ENCODE data around the gene TASOR2.
A peak's percentile ranks its signal among the peaks of the same experiment; 100 is the strongest.

Gene TASOR2

GRCh38 chr10:5678397-5679036, 6.1 kb upstream of the TASOR2 start:
- Histone ChIP-seq H2BK15ac (ENCODE audit: low read length) (no peak overlapping the region), H3K27ac (replicated peaks; ENCODE audit: low read length) (no peak overlapping the region), H3K27me3 (ENCODE audit: control insufficient read depth in 3 of 3, insufficient read depth in 3 of 3, low read depth in 1 of 3, low read length in 3 of 3) (peaks cover 0 to 51% (median 4%) of the 10 kb centered on the region in 3 experiments), H3K18ac (ENCODE audit: low read length) (no peak overlapping the region), H2AFZ (ENCODE audit: low read length) (peak overlapping the region; percentile 51), H3K79me1 (ENCODE audit: low read depth, low read length) (no peaks in the 10 kb centered on the region), H3K9ac (ENCODE audit: low read depth, low read length, poor library complexity) (no peak overlapping the region), H3K4ac (ENCODE audit: low read length) (no peak overlapping the region), H2BK5ac (ENCODE audit: low read length) (no peak overlapping the region), H3K4me2 (ENCODE audit: insufficient read depth, low read length, poor library complexity, severe bottlenecking) (no peak overlapping the region), H3K36me3 (replicated peaks in 1 of 2; ENCODE audit: control insufficient read depth in 2 of 2, insufficient read depth in 2 of 2, low read length in 2 of 2) (no peaks in the 10 kb centered on the region), H3K4me1 (ENCODE audit: control insufficient read depth in 2 of 2, insufficient read depth in 1 of 2, low read depth in 1 of 2, low read length in 2 of 2) (no peaks in the 10 kb centered on the region), H3K23ac (ENCODE audit: low read depth, low read length, poor library complexity) (no peak overlapping the region), H2BK120ac (ENCODE audit: low read depth, low read length) (no peak overlapping the region), H4K91ac (ENCODE audit: low read depth, low read length, poor library complexity) (no peak overlapping the region), H3K9me3 (replicated peaks in 1 of 2; ENCODE audit: control insufficient read depth in 2 of 2, insufficient read depth in 1 of 2, low read depth in 1 of 2, low read length in 2 of 2) (no peaks in the 10 kb centered on the region), H2BK12ac (ENCODE audit: low read length) (no peak overlapping the region), H2AK5ac (ENCODE audit: low read depth, low read length) (no peak overlapping the region), H4K8ac (ENCODE audit: low read depth, low read length) (no peak overlapping the region), H3K14ac (ENCODE audit: low read length) (no peak overlapping the region), H3K4me3 (ENCODE audit: low read length in 2 of 2) (no peak overlapping the region)
- WGBS, 2 donors (ENCODE audit: extremely low coverage in 2 of 2, insufficient read length in 2 of 2, insufficient replicate concordance in 1 of 2) = no CpG with 5 or more reads among the region's 9 CpGs
- no peak for DNase-seq (ENCODE audit: low spot score)

- Histone ChIP-seq H4K91ac (ENCODE audit: low read depth, low read length, poor library complexity) (no peak overlapping the region), H3K27me3 (ENCODE audit: control insufficient read depth in 3 of 3, insufficient read depth in 3 of 3, low read depth in 1 of 3, low read length in 3 of 3) (peaks cover 0 to 51% (median 4%) of the 10 kb centered on the region in 3 experiments), H2BK15ac (ENCODE audit: low read length) (no peak overlapping the region), H2BK120ac (ENCODE audit: low read depth, low read length) (no peak overlapping the region), H3K23ac (ENCODE audit: low read depth, low read length, poor library complexity) (no peak overlapping the region), H2BK12ac (ENCODE audit: low read length) (no peak overlapping the region), H3K36me3 (replicated peaks in 1 of 2; ENCODE audit: control insufficient read depth in 2 of 2, insufficient read depth in 2 of 2, low read length in 2 of 2) (no peaks in the 10 kb centered on the region), H3K18ac (ENCODE audit: low read length) (no peak overlapping the region), H3K79me1 (ENCODE audit: low read depth, low read length) (no peaks in the 10 kb centered on the region), H3K4me2 (ENCODE audit: insufficient read depth, low read length, poor library complexity, severe bottlenecking) (no peak overlapping the region), H2BK5ac (ENCODE audit: low read length) (no peak overlapping the region), H3K4me3 (ENCODE audit: low read length in 2 of 2) (no peak overlapping the region), H3K14ac (ENCODE audit: low read length) (no peak overlapping the region), H3K4ac (ENCODE audit: low read length) (no peak overlapping the region), H3K27ac (replicated peaks; ENCODE audit: low read length) (no peak overlapping the region), H3K4me1 (ENCODE audit: control insufficient read depth in 2 of 2, insufficient read depth in 1 of 2, low read depth in 1 of 2, low read length in 2 of 2) (no peaks in the 10 kb centered on the region), H4K8ac (ENCODE audit: low read depth, low read length) (no peak overlapping the region), H3K9ac (ENCODE audit: low read depth, low read length, poor library complexity) (no peak overlapping the region), H3K9me3 (replicated peaks in 1 of 2; ENCODE audit: control insufficient read depth in 2 of 2, insufficient read depth in 1 of 2, low read depth in 1 of 2, low read length in 2 of 2) (peaks cover 0 to 4% of the 10 kb centered on the region in 2 donors), H2AK5ac (ENCODE audit: low read depth, low read length) (no peak overlapping the region), H2AFZ (ENCODE audit: low read length) (no peak overlapping the region)
- no peak for DNase-seq (ENCODE audit: low spot score)
- WGBS, 2 donors (ENCODE audit: extremely low coverage in 2 of 2, insufficient read length in 2 of 2, insufficient replicate concordance in 1 of 2) = 100% methylated on average over 1 of the region's 3 CpGs; no CpG with 5 or more reads in 1 of the 2 donors
Observed at GRCh38 chr10:5679037-5679435, 5.6 kb upstream of the TASOR2 start.

- Histone ChIP-seq H3K9ac (ENCODE audit: low read depth, low read length, poor library complexity) (no peak overlapping the region), H3K14ac (ENCODE audit: low read length) (no peak overlapping the region), H3K36me3 (replicated peaks in 1 of 2; ENCODE audit: control insufficient read depth in 2 of 2, insufficient read depth in 2 of 2, low read length in 2 of 2) (no peaks in the 10 kb centered on the region), H3K18ac (ENCODE audit: low read length) (no peak overlapping the region), H2AFZ (ENCODE audit: low read length) (no peak overlapping the region), H3K4me1 (ENCODE audit: control insufficient read depth in 2 of 2, insufficient read depth in 1 of 2, low read depth in 1 of 2, low read length in 2 of 2) (no peaks in the 10 kb centered on the region), H3K27me3 (ENCODE audit: control insufficient read depth in 3 of 3, insufficient read depth in 3 of 3, low read depth in 1 of 3, low read length in 3 of 3) (peaks cover 0 to 51% (median 4%) of the 10 kb centered on the region in 3 experiments), H3K27ac (replicated peaks; ENCODE audit: low read length) (no peak overlapping the region), H4K91ac (ENCODE audit: low read depth, low read length, poor library complexity) (no peak overlapping the region), H3K4me2 (ENCODE audit: insufficient read depth, low read length, poor library complexity, severe bottlenecking) (no peak overlapping the region), H4K8ac (ENCODE audit: low read depth, low read length) (no peak overlapping the region), H3K79me1 (ENCODE audit: low read depth, low read length) (no peaks in the 10 kb centered on the region), H3K4ac (ENCODE audit: low read length) (no peak overlapping the region), H2BK15ac (ENCODE audit: low read length) (no peak overlapping the region), H3K9me3 (replicated peaks in 1 of 2; ENCODE audit: control insufficient read depth in 2 of 2, insufficient read depth in 1 of 2, low read depth in 1 of 2, low read length in 2 of 2) (peaks cover 0 to 4% of the 10 kb centered on the region in 2 donors), H2BK5ac (ENCODE audit: low read length) (no peak overlapping the region), H2AK5ac (ENCODE audit: low read depth, low read length) (no peak overlapping the region), H3K23ac (ENCODE audit: low read depth, low read length, poor library complexity) (no peak overlapping the region), H2BK12ac (ENCODE audit: low read length) (no peak overlapping the region), H3K4me3 (ENCODE audit: low read length in 2 of 2) (no peak overlapping the region), H2BK120ac (ENCODE audit: low read depth, low read length) (no peak overlapping the region)
- DNase-seq (ENCODE audit: low spot score) = no peak
- WGBS, 2 donors (ENCODE audit: extremely low coverage in 2 of 2, insufficient read length in 2 of 2, insufficient replicate concordance in 1 of 2) = no CpG with 5 or more reads among the region's 2 CpGs
Observed at GRCh38 chr10:5679606-5680005, 5.0 kb upstream of the TASOR2 start.

- no peak overlapping the region for H3K23ac ChIP-seq (ENCODE audit: low read depth, low read length, poor library complexity)
- no peak overlapping the region for H3K4ac ChIP-seq (ENCODE audit: low read length)
- no peak overlapping the region for H3K9ac ChIP-seq (ENCODE audit: low read depth, low read length, poor library complexity)
- no peak for DNase-seq (ENCODE audit: low spot score)
- no peak overlapping the region for H3K27ac ChIP-seq (replicated peaks; ENCODE audit: low read length)
- peaks cover 0 to 4% of the 10 kb centered on the region in 2 donors for H3K9me3 ChIP-seq (replicated peaks in 1 of 2; ENCODE audit: control insufficient read depth in 2 of 2, insufficient read depth in 1 of 2, low read depth in 1 of 2, low read length in 2 of 2)
- peaks cover 0 to 48% (median 4%) of the 10 kb centered on the region in 3 experiments for H3K27me3 ChIP-seq (ENCODE audit: control insufficient read depth in 3 of 3, insufficient read depth in 3 of 3, low read depth in 1 of 3, low read length in 3 of 3)
- no peak overlapping the region for H3K14ac ChIP-seq (ENCODE audit: low read length)
- no peak overlapping the region for H4K91ac ChIP-seq (ENCODE audit: low read depth, low read length, poor library complexity)
- no peak overlapping the region for H4K8ac ChIP-seq (ENCODE audit: low read depth, low read length)
- H3K4me1 ChIP-seq (ENCODE audit: control insufficient read depth in 2 of 2, insufficient read depth in 1 of 2, low read depth in 1 of 2, low read length in 2 of 2) = peaks cover 1 to 5% of the 10 kb centered on the region in 2 donors
- H3K4me3 ChIP-seq (ENCODE audit: low read length in 2 of 2) = no peak overlapping the region
- no peak overlapping the region for H2BK15ac ChIP-seq (ENCODE audit: low read length)
- no peaks in the 10 kb centered on the region for H3K36me3 ChIP-seq (replicated peaks in 1 of 2; ENCODE audit: control insufficient read depth in 2 of 2, insufficient read depth in 2 of 2, low read length in 2 of 2)
- H3K4me2 ChIP-seq (ENCODE audit: insufficient read depth, low read length, poor library complexity, severe bottlenecking) = no peak overlapping the region
- no peak overlapping the region for H3K18ac ChIP-seq (ENCODE audit: low read length)
- H2AK5ac ChIP-seq (ENCODE audit: low read depth, low read length) = no peak overlapping the region
- no peak overlapping the region for H2BK120ac ChIP-seq (ENCODE audit: low read depth, low read length)
- H3K79me1 ChIP-seq (ENCODE audit: low read depth, low read length) = peaks cover 4% of the 10 kb centered on the region
- no peak overlapping the region for H2BK5ac ChIP-seq (ENCODE audit: low read length)
- peak overlapping the region; percentile 20 for H2AFZ ChIP-seq (ENCODE audit: low read length)
- no peak overlapping the region for H2BK12ac ChIP-seq (ENCODE audit: low read length)
- no CpG with 5 or more reads among the region's 5 CpGs for WGBS, 2 donors (ENCODE audit: extremely low coverage in 2 of 2, insufficient read length in 2 of 2, insufficient replicate concordance in 1 of 2)
Observed at GRCh38 chr10:5681930-5682329, 2.7 kb upstream of the TASOR2 start.
